Right atrium auricular region (tissue), 2 donors: ENCODE data around the gene AGAP1. TPM values are rescaled to one million over a fixed set of nuclear protein-coding genes. Genes with fewer than 3 reads are reported as not detected.

Experiments used
- DNase-seq: peaks from one replicate; pipeline ENCODE4 v3.0.0-alpha.2; 2019; ENCODE audit warnings: low spot score
- H3K27ac ChIP-seq, 2 donors: fragments of 200-600 bp; sonication (generic); 1 replicate in 1 of 2; 2 replicates in 1 of 2; pipeline ENCODE4 v1.5.1; 2016 to 2019
- H3K27me3 ChIP-seq, 2 donors: fragments of 200-600 bp; sonication (generic); one replicate each; pipeline versions ENCODE4 v1.5.1 to v1.6.0; 2017 to 2019
- H3K36me3 ChIP-seq: fragments of 200-600 bp; sonication (generic); one replicate; pipeline ENCODE4 v1.5.1; 2016
- H3K4me1 ChIP-seq, 2 donors: fragments of 200-600 bp; sonication (generic); one replicate each; pipeline versions ENCODE4 v1.5.1 to v1.6.0; 2017 to 2019
- H3K4me3 ChIP-seq, 2 donors: fragments of 200-600 bp; sonication (generic); 1 replicate in 1 of 2; 2 replicates in 1 of 2; pipeline ENCODE4 v1.5.1; 2017 to 2019; ENCODE audit warnings: mild to moderate bottlenecking in 1 of 2, moderate library complexity in 1 of 2
- H3K9me3 ChIP-seq, 2 donors: fragments of 200-600 bp; sonication (generic); one replicate each; pipeline ENCODE4 v1.5.1; 2019
- total RNA-seq, 2 donors: library from RNA; depleted of rRNA; stranded (reverse); fragments of >200 nt; gene quantifications; one replicate each; pipeline ENCODE4 v1.1.0, GENCODE V29; 2016
- TF ChIP-seq, protein P1 (sequence below), 2 donors: fragments of 200-600 bp; sonication (generic); IDR thresholded peaks; one replicate each; pipeline ENCODE4 v1.5.1; 2019; ENCODE audit warnings: antibody characterized with exemption in 2 of 2

AGAP1 gene
- total RNA-seq, 2 donors from 2014 or later: 11.6 to 17.2 TPM

DNA sequence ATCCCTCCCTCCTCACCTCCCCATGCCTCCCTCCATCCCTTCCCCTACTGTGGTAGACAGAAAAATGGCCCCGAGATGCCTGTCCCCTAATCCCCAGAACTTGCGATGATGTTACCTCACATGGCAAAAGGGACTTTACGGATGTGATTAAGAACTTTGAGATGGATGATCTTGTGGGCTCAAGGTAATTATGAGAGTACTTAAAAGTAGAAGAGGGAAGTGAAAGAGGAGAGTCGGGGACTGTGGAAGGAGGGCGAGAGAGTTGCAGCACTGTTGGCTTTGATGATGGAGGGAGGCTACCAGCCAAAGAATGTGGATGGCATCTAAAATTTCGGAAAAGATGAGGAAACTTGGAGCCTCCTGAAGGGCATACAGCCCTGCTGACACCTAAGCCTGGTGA, 66.5 kb downstream of the AGAP1 start:
- Histone ChIP-seq H3K4me1 (peaks cover 0 to 28% of the 10 kb centered on the region in 2 donors), H3K9me3 (no peaks in the 10 kb centered on the region), H3K4me3 (no peak overlapping the region), H3K36me3 (no peaks in the 10 kb centered on the region), H3K27ac (no peak overlapping the region), H3K27me3 (no peaks in the 10 kb centered on the region)
- no peak for DNase-seq
- TF ChIP-seq, protein P1, sequence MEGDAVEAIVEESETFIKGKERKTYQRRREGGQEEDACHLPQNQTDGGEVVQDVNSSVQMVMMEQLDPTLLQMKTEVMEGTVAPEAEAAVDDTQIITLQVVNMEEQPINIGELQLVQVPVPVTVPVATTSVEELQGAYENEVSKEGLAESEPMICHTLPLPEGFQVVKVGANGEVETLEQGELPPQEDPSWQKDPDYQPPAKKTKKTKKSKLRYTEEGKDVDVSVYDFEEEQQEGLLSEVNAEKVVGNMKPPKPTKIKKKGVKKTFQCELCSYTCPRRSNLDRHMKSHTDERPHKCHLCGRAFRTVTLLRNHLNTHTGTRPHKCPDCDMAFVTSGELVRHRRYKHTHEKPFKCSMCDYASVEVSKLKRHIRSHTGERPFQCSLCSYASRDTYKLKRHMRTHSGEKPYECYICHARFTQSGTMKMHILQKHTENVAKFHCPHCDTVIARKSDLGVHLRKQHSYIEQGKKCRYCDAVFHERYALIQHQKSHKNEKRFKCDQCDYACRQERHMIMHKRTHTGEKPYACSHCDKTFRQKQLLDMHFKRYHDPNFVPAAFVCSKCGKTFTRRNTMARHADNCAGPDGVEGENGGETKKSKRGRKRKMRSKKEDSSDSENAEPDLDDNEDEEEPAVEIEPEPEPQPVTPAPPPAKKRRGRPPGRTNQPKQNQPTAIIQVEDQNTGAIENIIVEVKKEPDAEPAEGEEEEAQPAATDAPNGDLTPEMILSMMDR (IDR thresholded peaks at IDR 0.05): no peak

DNA sequence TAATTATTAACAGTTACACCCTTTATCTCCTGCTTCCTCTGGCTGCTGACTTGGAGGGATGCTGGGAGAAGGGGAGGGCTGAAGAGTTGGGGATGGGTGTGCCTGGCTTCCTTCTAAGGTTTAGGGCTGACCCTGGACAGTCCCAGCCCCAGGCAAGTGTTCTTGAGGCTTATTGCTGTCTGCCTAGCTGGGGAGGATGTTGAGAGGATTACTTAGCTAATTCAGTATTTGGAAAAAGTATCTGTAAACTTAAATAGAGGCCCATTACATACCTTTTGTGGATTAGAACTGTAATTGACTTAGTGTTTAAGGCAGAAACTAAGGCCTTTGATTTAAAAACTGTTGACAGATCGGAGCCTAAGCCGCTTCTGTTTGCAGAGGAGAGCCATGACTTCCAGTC, 67.6 kb downstream of the AGAP1 start:
- Histone ChIP-seq H3K27me3 (no peaks in the 10 kb centered on the region), H3K27ac (no peak overlapping the region), H3K9me3 (no peaks in the 10 kb centered on the region), H3K4me1 (peaks cover 0 to 28% of the 10 kb centered on the region in 2 donors), H3K36me3 (no peaks in the 10 kb centered on the region), H3K4me3 (no peak overlapping the region)
- no peak for DNase-seq
- TF ChIP-seq, protein P1 (IDR thresholded peaks at IDR 0.05): no peak

DNA sequence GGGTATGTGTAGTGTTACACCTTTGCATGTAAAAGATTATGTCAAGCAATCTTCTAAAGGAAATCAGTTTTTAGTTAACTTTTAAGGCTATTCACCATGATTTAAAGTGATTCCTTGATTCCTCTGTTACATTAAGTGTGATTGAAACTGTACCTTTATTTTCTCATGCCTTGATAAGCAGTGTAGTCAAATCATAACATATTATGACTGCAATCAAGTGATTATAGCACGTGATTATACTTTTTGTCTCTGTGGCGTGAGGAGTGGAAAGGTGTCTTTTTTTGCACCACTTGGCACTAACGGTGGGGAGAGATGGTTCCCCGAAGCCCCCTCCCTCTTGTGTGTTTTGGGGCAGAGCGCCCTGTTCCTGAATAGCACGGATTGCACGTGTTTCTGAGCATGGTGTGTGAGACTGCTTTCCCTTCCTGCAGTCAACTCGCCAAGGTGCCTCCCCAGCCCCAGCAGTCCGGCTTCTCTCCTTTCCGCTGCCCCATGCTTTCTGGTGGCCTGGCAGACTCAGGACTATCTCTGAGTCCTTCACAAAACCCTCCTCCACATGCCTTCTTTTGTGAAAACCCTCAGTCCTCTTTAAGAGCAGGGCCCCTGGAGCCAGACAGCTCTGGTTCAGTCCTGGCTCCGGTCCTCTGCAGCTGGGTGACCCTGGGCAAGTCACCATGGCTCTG, 68.4 kb downstream of the AGAP1 start:
- TF ChIP-seq, protein P1 (IDR thresholded peaks at IDR 0.05): no peak
- H3K4me1 ChIP-seq: peaks cover 0 to 28% of the 10 kb centered on the region in 2 donors
- DNase-seq: no peak
- H3K4me3 ChIP-seq: no peak overlapping the region
- no peak overlapping the region for H3K27ac ChIP-seq
- H3K9me3 ChIP-seq: no peaks in the 10 kb centered on the region
- H3K36me3 ChIP-seq: no peaks in the 10 kb centered on the region
- H3K27me3 ChIP-seq: no peaks in the 10 kb centered on the region

DNA sequence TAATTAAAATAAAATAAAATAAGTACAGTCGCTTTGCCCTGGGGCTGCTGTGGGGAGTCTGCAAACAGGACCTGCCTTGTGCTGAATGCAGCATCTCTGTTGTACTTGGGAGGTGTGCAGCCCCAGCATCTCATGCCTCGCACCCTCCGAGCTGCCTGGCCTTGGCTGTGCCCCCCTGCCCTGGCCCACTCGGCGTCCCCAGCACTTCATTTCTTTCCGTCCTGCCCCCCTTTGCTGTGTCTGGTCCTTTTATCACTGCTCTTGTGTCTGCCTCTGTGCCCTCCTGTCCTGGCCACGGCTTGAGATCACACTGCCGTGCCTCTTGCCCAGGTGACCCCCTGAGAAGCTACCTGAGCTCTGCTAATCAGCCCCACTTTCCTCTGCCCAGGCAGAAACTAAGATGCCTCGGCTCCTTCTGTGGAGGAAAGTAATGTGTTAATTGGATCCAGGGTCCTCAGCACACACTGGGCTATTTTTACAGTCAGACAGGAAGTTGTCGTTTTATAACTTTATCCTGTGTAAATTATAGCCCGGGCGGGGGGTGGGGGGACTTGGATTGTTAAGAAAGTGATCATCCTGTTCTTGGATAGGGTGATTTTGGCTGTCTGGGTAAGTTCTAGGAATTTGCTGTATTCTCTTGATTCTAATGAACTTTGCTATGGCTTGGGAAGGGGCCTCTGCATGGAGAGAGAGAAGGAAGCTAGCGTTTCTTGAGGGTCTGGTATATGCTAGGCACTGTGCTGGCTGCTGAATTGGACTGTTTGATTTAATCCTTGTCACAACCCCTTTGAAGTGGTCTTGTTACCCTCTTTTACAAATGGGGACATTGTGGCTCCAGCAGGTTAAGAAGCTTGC, 69.4 kb downstream of the AGAP1 start:
- Histone ChIP-seq H3K27me3 (no peaks in the 10 kb centered on the region), H3K9me3 (peaks cover 0 to 3% of the 10 kb centered on the region in 2 donors), H3K36me3 (no peaks in the 10 kb centered on the region), H3K4me1 (peaks cover 0 to 28% of the 10 kb centered on the region in 2 donors), H3K4me3 (no peak overlapping the region), H3K27ac (no peak overlapping the region)
- TF ChIP-seq, protein P1 (IDR thresholded peaks at IDR 0.05): no peak
- no peak for DNase-seq

DNA sequence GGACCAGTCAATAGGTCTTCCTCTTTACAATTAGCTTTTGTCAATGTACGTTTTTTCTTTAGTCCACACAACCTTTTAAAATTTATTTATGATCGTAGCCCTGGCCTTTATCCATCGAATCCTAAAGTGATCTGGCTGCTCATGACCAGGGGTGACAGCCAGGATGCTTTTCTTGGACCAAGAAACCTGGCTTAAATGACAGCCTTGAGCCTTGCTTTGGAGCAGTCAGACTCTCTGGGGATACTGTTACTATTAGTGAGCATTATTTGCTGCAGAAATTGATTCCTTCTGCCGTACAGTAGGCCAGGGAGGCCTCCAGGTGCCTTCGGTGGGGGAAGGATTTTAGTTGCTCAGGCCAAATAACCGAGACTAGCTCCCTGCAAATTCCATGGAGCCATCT, 70.2 kb downstream of the AGAP1 start:
- no peak for DNase-seq
- Histone ChIP-seq H3K27me3 (no peaks in the 10 kb centered on the region), H3K36me3 (no peaks in the 10 kb centered on the region), H3K4me1 (peaks cover 0 to 28% of the 10 kb centered on the region in 2 donors), H3K27ac (no peak overlapping the region), H3K4me3 (no peak overlapping the region), H3K9me3 (peaks cover 0 to 10% of the 10 kb centered on the region in 2 donors)
- TF ChIP-seq, protein P1 (IDR thresholded peaks at IDR 0.05): no peak
